Limb (tissue), 2 donors: ENCODE results near the gene SFXN5.

ENCODE experiments used
- DNase-seq, 2 donors: peaks; one replicate each; pipeline ENCODE4 v3.0.0-alpha.2; 2016; ENCODE audit errors: extremely low spot score in 2 of 2

The SFXN5 gene

DNA sequence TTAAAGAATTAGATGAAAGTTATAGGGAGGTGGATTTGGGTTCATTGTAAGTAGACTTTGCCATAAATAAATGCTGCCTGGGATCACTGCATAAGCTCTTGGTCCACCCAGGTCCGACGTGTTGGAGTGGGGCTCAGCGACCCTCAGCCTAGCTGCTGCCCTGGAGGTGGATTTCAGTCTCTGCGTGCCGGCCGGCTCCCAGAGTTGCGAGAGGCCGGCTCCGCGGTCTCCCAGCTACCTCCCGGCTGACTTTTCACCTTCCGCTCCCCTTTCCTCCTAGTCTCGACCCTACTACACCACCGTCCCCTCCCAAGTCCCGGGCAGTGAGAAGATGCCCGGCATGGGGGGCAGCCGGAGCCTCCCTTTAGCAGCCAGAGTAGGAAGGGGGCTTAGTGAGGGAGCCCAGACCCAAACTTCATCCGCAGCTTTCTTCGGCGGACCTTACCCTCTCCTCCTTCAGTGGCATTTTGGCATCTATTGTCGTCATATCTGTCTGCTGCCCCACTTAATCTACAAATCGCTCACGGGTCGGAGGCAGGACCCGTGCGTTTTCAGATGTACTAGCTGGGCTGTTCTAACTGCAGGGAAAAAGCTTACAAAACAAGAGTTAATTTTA is 146.1 kb downstream of the SFXN5 start:
- DNase-seq, result peak in 1 of 2 donors; percentile 28

- DNase-seq, result peak in 1 of 2 donors; percentile 39
These were observed 146.9 kb downstream of the SFXN5 start for GRCh38 chr2:72924353-72925240.

- DNase-seq, result peak in 1 of 2 donors; percentile 24
These were observed 147.6 kb downstream of the SFXN5 start for GRCh38 chr2:72923833-72924352.

DNA sequence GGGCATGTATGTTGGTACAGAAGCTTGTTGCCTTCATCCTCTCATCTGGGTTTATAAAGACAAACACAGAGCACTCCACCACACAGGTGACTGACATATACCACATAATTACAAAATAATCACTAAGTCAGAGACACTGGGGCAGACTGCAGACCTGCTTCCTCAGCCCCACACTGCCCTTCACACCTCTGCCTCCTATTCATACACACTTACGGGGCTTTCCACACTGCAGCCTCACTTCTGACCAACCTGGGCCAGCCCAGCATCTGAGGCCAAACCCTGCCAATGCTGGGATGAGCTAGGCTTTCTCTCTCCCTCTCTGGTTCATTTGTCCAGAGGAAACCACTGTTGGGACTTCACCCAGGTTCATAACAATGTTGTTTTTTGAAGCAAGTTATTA is 149.7 kb downstream of the SFXN5 start:
- no peak for DNase-seq

- peak in 1 of 2 donors; percentile 27 for DNase-seq
These were observed 150.2 kb downstream of the SFXN5 start for GRCh38 chr2:72921088-72921851.

- DNase-seq, result peak in 1 of 2 donors; percentile 69
These were observed 151.0 kb downstream of the SFXN5 start for GRCh38 chr2:72920318-72921087.

DNA sequence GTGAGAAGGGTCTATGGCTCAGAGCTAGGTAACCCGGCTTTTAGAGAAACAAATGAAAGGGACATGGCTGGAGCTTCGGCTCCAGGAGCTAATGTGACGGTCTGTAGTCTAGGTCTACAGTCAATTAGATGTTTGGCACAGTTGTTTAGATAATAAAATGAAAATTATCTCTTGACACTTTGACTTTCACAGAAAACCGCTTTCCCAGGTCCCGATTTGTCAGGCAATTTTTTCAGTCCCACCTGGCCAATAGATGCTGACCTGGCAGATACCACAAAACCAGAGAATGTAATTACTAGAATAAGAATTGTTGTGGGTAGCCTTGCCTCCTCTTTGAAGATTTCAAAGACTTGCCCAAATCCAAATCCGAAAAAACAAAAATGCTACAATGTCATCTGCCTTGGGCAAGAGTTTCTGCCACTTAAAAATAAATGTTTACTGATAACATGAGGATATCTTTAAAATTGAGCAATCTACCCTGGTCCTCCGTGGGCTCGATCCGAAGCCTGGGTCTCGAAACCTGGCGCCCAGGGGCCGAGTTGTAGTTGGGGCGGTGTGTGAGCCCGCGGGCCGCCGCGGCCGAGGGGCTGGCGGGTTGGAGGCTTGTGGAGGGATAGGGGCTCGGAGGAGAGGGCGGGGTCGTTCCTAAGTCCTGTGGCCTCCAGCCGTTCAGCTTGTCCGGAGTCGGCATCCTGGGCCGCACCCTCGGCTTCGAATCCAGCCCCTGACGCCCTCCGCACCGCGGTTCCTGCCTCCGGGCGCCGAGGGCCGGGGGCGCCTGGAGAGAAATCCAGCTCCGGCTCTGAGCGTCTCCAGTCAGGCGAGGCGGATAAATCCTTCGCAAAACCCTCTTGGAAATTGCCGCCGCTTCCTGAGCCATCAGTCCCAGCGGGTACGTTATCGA is 151.8 kb downstream of the SFXN5 start:
- DNase-seq, result peak in 1 of 2 donors; percentile 25

- DNase-seq, result peak in 1 of 2 donors; percentile 55
These were observed 153.5 kb downstream of the SFXN5 start for GRCh38 chr2:72917877-72918553.

DNA sequence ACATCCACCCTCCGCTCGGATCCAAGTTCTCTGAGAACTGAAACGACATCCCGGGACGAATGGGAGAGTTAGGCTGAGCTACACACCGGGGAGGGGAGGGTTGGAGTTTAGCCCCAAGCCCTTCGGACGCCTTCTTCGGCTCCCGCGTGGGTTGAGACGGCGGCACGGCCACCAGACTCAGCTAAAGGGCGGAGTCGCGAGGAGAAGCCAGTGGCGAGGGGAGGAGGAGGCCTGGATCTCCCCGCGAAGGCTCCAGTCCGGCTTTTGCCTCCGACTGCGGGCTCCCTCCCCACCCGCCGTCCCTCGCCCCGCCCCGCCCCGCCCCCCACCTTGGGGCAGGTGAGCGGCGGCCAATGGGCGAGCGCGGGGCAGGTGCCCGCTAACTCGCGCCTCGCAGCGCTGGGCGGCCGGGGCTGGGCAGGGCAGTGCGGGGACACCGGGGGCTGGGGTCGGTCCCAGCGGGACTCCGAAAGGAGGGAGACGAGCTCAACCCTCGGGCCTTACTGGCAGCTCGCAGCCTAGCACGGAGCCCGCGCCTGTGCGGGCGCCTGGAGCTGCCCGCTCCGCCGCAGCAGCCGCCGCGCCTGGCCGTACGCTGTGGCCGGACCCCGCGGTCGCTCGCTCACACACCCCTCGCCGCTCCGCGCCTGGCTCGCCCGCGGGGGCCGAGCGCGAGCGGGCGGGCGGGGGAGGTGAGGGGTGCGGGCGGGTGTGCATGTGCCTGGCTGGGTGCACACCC is 154.2 kb downstream of the SFXN5 start, which contains the start of gene EMX1:
Gene EMX1 (plus strand): TSS at position 382 of the 739 bp plus-strand sequence. CDS start 334 bp downstream, at position 716.
- DNase-seq, result peak in 1 of 2 donors; percentile 68

DNA sequence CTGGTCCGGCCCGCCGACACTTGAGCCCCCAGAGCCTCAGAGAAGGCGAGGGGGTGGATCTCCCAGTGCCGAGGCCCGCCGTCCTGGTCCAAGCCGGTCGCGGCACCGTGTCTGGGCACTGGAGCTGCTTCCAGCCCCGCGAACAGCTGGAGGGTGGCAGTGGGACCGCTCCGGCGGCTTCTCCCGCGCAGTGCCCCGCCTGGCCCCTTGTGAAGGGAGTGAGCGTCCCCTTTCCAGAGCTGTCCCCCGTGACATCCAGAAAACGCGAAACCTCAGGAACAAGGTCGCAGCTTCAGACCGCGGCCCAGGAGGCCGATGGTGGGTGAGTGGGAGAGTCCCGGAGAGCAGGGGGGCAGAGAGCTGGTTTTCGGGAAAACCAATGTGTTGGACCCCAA is 154.8 kb downstream of the SFXN5 start:
- DNase-seq, result peak in 1 of 2 donors; percentile 27

DNA sequence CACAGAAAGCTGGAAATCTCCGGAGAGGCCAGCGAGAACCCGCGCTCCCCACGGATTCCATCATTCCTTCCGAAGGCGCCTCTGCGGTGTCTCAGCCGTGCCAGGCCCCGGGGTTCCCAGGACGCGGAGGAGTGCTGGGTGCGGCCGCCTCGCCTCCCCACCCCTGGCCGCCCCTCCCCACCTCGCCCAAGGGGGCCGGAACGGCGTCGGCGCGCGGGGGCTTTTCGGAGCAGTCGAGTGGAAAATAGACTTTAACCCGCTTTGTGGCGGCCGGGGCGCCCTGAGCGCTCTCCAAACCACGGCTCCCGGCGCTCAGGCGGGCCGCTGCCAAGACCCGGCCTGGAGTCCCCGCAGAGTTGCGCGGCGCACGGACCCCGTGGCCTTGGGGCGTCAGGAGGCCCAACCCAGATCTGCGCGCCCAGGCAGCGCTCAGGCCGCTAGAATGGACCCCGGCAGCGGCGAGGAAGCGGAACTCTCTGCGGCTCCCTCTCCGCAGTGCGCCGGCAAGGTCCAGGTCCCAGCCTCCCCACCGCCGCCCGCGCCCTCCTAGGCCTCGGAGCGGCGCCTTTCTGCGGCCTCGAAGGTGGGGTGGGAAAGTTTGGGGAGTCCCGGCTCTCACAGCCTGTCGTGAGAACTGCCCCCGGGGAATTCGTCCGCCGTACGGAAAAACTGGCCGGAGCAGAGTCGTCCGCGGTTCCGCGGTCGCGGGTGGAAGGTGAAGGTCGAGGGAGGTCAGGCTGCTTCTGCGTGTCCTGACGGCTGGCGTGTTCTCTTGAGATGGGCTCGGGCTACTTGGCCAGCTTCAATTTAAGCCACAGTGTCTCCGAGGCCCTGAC is 155.4 kb downstream of the SFXN5 start:
- DNase-seq, result peak in 1 of 2 donors; percentile 71

- DNase-seq, result no peak
These were observed 156.1 kb downstream of the SFXN5 start for GRCh38 chr2:72915320-72915906.

- no peak for DNase-seq
These were observed 156.8 kb downstream of the SFXN5 start for GRCh38 chr2:72914589-72915319.

DNA sequence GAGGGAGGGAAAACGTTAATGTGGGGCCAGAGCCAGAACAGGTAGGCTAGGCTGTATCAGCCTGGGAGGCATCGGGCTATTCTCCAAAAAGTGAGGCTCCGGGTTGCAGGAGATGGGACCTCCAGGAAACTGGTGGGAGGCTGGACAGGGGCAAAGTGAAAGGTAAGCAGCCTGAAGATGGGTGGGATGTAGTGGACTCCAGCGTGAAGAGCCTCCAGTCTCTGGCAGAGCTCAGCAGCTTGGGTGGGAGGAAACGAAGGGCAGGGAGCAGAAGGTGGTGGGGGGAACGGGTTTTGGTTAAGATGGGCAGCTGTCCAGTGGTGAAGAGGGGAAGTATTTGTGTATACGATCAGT is 157.3 kb downstream of the SFXN5 start:
- DNase-seq, result no peak

DNA sequence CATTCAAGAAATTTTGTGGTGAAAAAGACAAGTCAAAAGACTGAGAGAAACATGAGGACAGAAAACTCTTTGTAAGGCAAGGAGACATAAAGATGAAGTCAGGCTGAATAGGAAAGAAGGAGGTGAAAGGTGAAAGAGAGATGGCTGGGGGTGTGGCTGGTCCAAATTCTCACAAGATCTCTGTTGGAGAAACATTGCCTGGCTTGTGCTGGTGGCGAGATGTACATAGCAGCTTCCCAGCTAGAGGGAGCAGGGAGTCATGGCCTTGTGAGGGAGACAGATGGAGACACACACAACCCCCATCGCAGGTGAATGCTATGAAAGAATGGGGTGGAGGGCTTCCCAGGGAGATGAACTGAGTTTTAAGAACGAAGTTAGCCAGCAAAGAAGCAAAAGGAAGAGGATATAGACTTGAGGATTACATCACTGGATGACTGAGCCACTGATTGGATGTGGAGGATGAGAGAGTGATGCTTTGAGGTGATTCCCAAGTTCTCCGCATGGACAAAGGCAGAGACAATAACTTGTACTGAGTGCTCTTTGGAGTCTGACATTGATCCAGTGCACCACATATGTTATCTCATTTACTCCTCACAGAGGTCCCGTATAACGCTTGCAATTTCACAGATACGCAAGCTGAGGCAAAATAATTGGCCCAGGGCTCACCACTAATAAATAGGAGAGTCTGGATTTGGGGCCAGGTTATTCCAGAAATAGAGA is 157.9 kb downstream of the SFXN5 start:
- no peak for DNase-seq

DNA sequence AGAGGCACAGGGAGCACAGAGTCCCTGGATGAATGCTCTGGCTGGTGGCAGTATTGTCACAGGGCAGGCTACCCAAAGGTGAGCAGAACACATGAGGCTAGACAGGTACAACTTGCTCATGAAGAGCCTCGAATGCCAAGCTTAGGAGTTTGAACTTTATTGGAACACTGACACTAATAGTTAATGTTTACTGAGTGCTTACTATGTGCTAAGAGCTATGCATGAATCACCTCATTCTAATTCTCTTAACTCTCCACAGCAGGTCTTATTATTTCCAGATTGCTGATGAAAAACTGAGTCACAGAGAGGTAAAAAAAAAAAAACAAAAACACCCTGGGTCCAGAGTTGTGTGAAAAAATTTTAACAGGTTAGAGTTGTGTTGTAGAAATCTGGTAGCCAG is 160.3 kb downstream of the SFXN5 start:
- no peak for DNase-seq
